Esophagus muscularis mucosa (tissue), 4 donors: ENCODE results near the gene DPF3. TPM values are rescaled to one million over a fixed set of nuclear protein-coding genes. Genes with fewer than 3 reads are reported as not detected.

Source experiments
- DNase-seq: peaks from one replicate; pipeline ENCODE4 v3.0.0-alpha.2; 2017; ENCODE audit errors: extremely low spot score
- H3K27ac ChIP-seq, 4 donors: fragments of 200-600 bp; sonication (generic); replicated peaks in 1 of 4; 1 replicate in 3 of 4; 2 replicates in 1 of 4; pipeline ENCODE4 v1.5.1; 2016 to 2019; ENCODE audit warnings: mild to moderate bottlenecking in 1 of 4
- H3K27me3 ChIP-seq, 4 donors: fragments of 200-600 bp; sonication (generic); one replicate each; pipeline versions ENCODE4 v1.5.1 to v1.6.0; 2016 to 2019
- H3K36me3 ChIP-seq, 4 donors: fragments of 200-600 bp; sonication (generic); one replicate each; pipeline ENCODE4 v1.5.1; 2016 to 2019
- H3K4me1 ChIP-seq, 4 donors: fragments of 200-600 bp; sonication (generic); one replicate each; pipeline ENCODE4 v1.5.1; 2016 to 2019
- H3K4me3 ChIP-seq, 4 donors: fragments of 200-600 bp; sonication (generic); 1 replicate in 2 of 4; 2 replicates in 2 of 4; pipeline ENCODE4 v1.5.1; 2016 to 2019; ENCODE audit warnings: mild to moderate bottlenecking in 4 of 4, moderate library complexity in 1 of 4
- H3K9me3 ChIP-seq, 4 donors: fragments of 200-600 bp; sonication (generic); 1 replicate in 3 of 4; 2 replicates in 1 of 4; pipeline ENCODE4 v1.5.1; 2016 to 2019
- CTCF ChIP-seq, 3 experiments: fragments of 200-600 bp in 2 of 3; fragments of 450-650 bp in 1 of 3; sonication (generic) in 2 of 3; IDR thresholded peaks; one replicate each; pipeline ENCODE4 v1.5.1; 2017 to 2019; ENCODE audit warnings: antibody characterized with exemption in 3 of 3, mild to moderate bottlenecking in 2 of 3, moderate library complexity in 1 of 3
- EP300 ChIP-seq: sonication (generic); formaldehyde crosslinking; IDR thresholded peaks from one replicate; pipeline ENCODE4 v1.6.1; 2017; ENCODE audit warnings: antibody characterized with exemption
- POLR2A ChIP-seq: fragments of 450-650 bp; IDR thresholded peaks from one replicate; pipeline ENCODE4 v1.6.1; 2017; ENCODE audit warnings: antibody characterized with exemption, moderate library complexity, mild to moderate bottlenecking, low read depth
- POLR2AphosphoS5 ChIP-seq, 2 donors: sonication (generic); formaldehyde crosslinking; IDR thresholded peaks; one replicate each; pipeline ENCODE4 v1.6.1; 2017; ENCODE audit warnings: antibody characterized with exemption in 2 of 2
- WGBS: methylation state at CpG from one replicate; pipeline ENCODE4 v1.1.5; 2018; 5-methylcytosine and 5-hydroxymethylcytosine counted together
- intact Hi-C: fragments of 100-400 bp; cut with DNase I; formaldehyde crosslinking; loops from one replicate; pipeline ENCODE4 v1.15.1; 2023
- total RNA-seq, 4 donors: library from RNA; depleted of rRNA; stranded (reverse); fragments of >200 nt; gene quantifications; one replicate each; pipeline versions ENCODE4 v1.1.0 to v1.2.1, GENCODE V29; 2016

The DPF3 gene
- total RNA-seq, 4 donors from 2014 or later = 0.78 to 2.5 (median 1.7) TPM

DNA sequence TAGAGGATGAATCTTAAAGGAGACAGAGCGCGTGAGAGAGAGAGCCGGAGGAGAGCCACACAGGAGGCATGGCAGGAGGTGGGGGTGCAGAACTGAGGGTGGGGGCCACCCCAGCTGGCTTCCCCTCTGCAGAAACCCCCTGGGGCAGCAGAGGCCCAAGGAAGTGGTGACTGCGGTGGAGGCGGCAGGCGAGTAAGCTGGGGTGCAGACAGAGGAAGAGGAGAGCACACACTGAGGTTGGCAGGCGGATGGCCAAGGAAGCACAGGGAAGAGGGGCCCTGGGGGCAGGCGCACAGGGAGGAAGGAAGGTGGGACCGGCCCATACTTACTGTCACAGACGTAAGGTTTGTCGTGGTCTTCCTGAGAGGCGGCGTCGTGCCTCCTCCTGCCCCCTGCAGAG is 179.8 kb downstream of the DPF3 start:
- H3K27ac ChIP-seq = peak overlapping the region in 1 of 4 donors; percentile 67
- no peaks in the 10 kb centered on the region for H3K9me3 ChIP-seq
- 87% methylated on average over 14 of the region's 14 CpGs for WGBS
- peaks cover 0 to 17% (median 0%) of the 10 kb centered on the region in 4 donors for H3K36me3 ChIP-seq
- intact Hi-C loops = loop anchor here (10.0 kb wide), 2 partner anchors 91 to 181 kb away; partner anchors contain the start of gene DPF3
- peaks cover 25 to 53% (median 31%) of the 10 kb centered on the region in 4 donors for H3K4me1 ChIP-seq
- H3K27me3 ChIP-seq = no peaks in the 10 kb centered on the region
- TF ChIP-seq POLR2A (no peak), CTCF (IDR thresholded peaks at IDR 0.05) (no peak), POLR2AphosphoS5 (IDR thresholded peaks at IDR 0.05) (no peak), EP300 (no peak)
- no peak overlapping the region for H3K4me3 ChIP-seq
- no peak for DNase-seq

- Histone ChIP-seq H3K27me3 (no peaks in the 10 kb centered on the region), H3K4me1 (peaks cover 25 to 53% (median 31%) of the 10 kb centered on the region in 4 donors), H3K9me3 (no peaks in the 10 kb centered on the region), H3K27ac (peak overlapping the region in 1 of 4 donors; percentile 71), H3K36me3 (peaks cover 0 to 24% (median 0%) of the 10 kb centered on the region in 4 donors), H3K4me3 (no peak overlapping the region)
- WGBS = 86% methylated on average over 12 of the region's 12 CpGs
- no peak for DNase-seq
- intact Hi-C loops = loop anchor here (10.0 kb wide), 2 partner anchors 93 to 183 kb away; partner anchors contain the start of gene DPF3
- TF ChIP-seq POLR2AphosphoS5 (IDR thresholded peaks at IDR 0.05) = no peak
- no peak for TF ChIP-seq POLR2A
- no peak for TF ChIP-seq EP300
- no peak for TF ChIP-seq CTCF (IDR thresholded peaks at IDR 0.05)
Measured at GRCh38 chr14:72711936-72712335, 182.0 kb downstream of the DPF3 start.

- peak overlapping the region; percentile 32 to 71 (median 56) for H3K27ac ChIP-seq
- H3K36me3 ChIP-seq = peaks cover 0 to 24% (median 0%) of the 10 kb centered on the region in 4 donors
- intact Hi-C loops = loop anchor here (10.0 kb wide), 2 partner anchors 95 to 185 kb away; partner anchors contain the start of gene DPF3
- no peak for DNase-seq
- H3K4me1 ChIP-seq = peaks cover 12 to 38% (median 18%) of the 10 kb centered on the region in 4 donors
- 57% methylated on average over 7 of the region's 7 CpGs for WGBS
- H3K27me3 ChIP-seq = no peaks in the 10 kb centered on the region
- no peak for TF ChIP-seq POLR2A
- TF ChIP-seq CTCF (IDR thresholded peaks at IDR 0.05) = no peak
- TF ChIP-seq POLR2AphosphoS5 (IDR thresholded peaks at IDR 0.05) = peak in 1 of 2 donors; percentile 2
- no peaks in the 10 kb centered on the region for H3K9me3 ChIP-seq
- H3K4me3 ChIP-seq = no peak overlapping the region
Measured at GRCh38 chr14:72709916-72710611, 183.8 kb downstream of the DPF3 start.

DNA sequence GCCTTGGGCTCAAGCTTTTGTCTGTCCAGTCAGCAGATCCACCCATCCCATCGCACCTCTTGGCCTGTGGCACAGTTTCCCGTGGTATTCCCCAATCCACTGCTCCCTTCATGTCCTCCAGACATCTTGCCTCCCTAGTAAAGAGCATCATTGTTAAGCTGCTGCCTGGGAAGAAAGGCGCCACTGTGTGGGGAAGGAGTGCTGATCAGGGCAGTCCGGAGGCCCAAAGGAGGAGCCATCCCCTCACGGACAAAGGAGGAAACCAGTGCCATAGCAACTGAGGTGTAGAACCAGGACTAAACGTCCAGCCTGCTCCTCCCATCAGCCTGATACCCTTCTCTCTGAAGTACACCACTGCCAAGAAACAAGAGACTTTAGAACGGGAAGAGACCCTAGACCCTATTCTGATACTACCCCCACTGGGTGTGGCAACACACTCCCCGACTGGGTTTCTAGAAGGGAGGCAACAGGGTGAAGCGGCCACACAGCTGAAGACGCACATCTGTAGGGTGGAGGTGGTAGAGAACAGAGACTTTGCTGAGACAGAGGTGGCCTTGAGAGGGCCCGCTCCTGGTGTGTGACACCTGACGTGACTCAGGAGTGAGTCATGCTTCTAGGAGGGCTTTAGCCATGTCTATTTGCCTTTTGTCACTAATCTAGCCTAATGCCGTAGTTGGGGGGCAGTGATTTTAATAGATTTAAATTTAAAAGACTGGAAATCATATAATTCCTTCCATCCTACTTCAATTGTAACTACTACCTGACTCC is 185.0 kb downstream of the DPF3 start:
- Histone ChIP-seq H3K4me1 (peaks cover 3 to 28% (median 12%) of the 10 kb centered on the region in 4 donors), H3K4me3 (no peak overlapping the region), H3K36me3 (peaks cover 0 to 19% (median 0%) of the 10 kb centered on the region in 4 donors), H3K27me3 (no peaks in the 10 kb centered on the region), H3K9me3 (no peaks in the 10 kb centered on the region), H3K27ac (peak overlapping the region in 1 of 4 donors; percentile 71)
- TF ChIP-seq EP300 = no peak
- 82% methylated on average over 13 of the region's 13 CpGs for WGBS
- DNase-seq = no peak
- intact Hi-C loops = no loop called here

DNA sequence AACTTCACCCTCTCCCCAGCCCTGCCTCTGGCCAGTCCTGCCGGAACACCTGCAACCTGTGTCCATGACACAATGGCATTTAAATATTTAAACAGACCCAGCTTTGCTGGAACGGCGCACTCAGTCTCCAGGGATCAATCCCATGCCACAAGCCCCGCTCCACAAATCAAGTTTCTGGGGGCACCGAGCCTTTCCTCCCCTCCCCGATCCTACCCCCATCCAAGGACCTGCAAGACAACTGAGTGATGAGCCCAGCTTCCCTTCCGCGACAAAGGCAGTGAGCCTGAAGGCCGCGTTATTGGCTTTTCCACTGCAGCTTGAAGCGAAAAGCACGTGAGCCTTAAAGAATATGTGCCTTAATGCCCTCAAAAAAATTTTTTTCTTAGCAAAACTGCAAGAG is 185.7 kb downstream of the DPF3 start:
- Histone ChIP-seq H3K4me3 (no peak overlapping the region), H3K27me3 (no peaks in the 10 kb centered on the region), H3K27ac (no peak overlapping the region), H3K4me1 (peaks cover 3 to 26% (median 12%) of the 10 kb centered on the region in 4 donors), H3K36me3 (peaks cover 0 to 16% (median 0%) of the 10 kb centered on the region in 4 donors), H3K9me3 (no peaks in the 10 kb centered on the region)
- intact Hi-C loops = no loop called here
- 90% methylated on average over 12 of the region's 12 CpGs for WGBS
- no peak for TF ChIP-seq POLR2AphosphoS5 (IDR thresholded peaks at IDR 0.05)
- TF ChIP-seq EP300 = no peak
- no peak for TF ChIP-seq CTCF (IDR thresholded peaks at IDR 0.05)
- TF ChIP-seq POLR2A = no peak
- DNase-seq = no peak
